Measurements from ENCODE around the gene TMEM237. TPM values are rescaled to one million over a fixed set of nuclear protein-coding genes. Genes with fewer than 3 reads are reported as not detected.
A peak's percentile ranks its signal among the peaks of the same experiment; 100 is the strongest.

Gene TMEM237
- total and polyA plus RNA-seq, 4 donors, result 1.2 to 5.2 (median 2.2) TPM

DNA sequence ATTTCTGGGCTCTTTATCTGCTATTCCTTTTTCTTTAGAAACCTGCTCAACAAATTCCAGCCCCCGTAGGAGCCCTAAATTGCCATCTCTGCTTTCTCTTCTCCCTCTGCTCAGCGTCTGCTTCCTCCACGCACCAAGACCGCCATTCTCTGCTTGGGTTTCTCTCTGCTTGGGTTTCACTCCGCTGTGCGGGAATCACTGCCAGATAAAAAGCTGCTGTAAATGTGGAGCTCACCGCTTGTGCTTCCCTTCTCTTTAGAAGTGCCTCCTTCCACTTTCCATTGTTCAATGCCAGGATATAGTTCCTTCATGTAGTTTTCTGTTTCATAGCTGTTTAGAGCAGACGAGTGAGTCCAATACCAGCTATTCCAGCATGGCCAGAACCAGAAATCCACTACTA is 45.9 kb downstream of the TMEM237 start:
- no peaks in the 10 kb centered on the region for H3K9me3 ChIP-seq (ENCODE audit: control insufficient read depth in 4 of 4, low read length in 3 of 4)
- H3K36me3 ChIP-seq (ENCODE audit: control insufficient read depth in 4 of 4, insufficient read depth in 3 of 4, low read depth in 1 of 4, low read length in 3 of 4), result no peaks in the 10 kb centered on the region
- H3K27ac ChIP-seq (ENCODE audit: low read depth in 1 of 2, low read length in 2 of 2), result no peak overlapping the region
- no peaks in the 10 kb centered on the region for H3K27me3 ChIP-seq (ENCODE audit: control insufficient read depth in 4 of 4, insufficient read depth in 4 of 4, low read length in 3 of 4)
- WGBS, result 72% methylated on average over 8 of the region's 8 CpGs
- no peak overlapping the region for H3K9ac ChIP-seq (ENCODE audit: low read depth in 1 of 2, low read length in 2 of 2)
- H3K4me1 ChIP-seq (ENCODE audit: control insufficient read depth in 4 of 4, insufficient read depth in 4 of 4, low read length in 3 of 4), result no peaks in the 10 kb centered on the region
- no peak overlapping the region for H3K4me3 ChIP-seq (ENCODE audit: low read depth in 1 of 3, low read length in 3 of 3)
- DNase-seq (ENCODE audit: low spot score), result no peak
- TF ChIP-seq HNF4A (conservative IDR thresholded peaks at IDR 0.05) (no peak), FOXA2 (IDR thresholded peaks at IDR 0.05) (no peak), YY1 (IDR thresholded peaks at IDR 0.05) (no peak), RXRA (IDR thresholded peaks at IDR 0.05) (no peak), TAF1 (conservative IDR thresholded peaks at IDR 0.05) (no peak), CTCF (IDR thresholded peaks at IDR 0.05; ENCODE audit: low read depth, low read length, missing input control) (no peak), GABPA (IDR thresholded peaks at IDR 0.05 in 1 of 2, conservative IDR thresholded peaks at IDR 0.05 in 1 of 2) (no peak), HNF4G (IDR thresholded peaks at IDR 0.05) (no peak), JUND (IDR thresholded peaks at IDR 0.05) (no peak), EGR1 (IDR thresholded peaks at IDR 0.05; ENCODE audit: low read depth in 2 of 2) (no peak), RAD21 (IDR thresholded peaks at IDR 0.05) (no peak), ZBTB33 (IDR thresholded peaks at IDR 0.05) (no peak), ATF3 (IDR thresholded peaks at IDR 0.05) (no peak), SP1 (IDR thresholded peaks at IDR 0.05) (no peak)
- TF ChIP-seq, protein P1, sequence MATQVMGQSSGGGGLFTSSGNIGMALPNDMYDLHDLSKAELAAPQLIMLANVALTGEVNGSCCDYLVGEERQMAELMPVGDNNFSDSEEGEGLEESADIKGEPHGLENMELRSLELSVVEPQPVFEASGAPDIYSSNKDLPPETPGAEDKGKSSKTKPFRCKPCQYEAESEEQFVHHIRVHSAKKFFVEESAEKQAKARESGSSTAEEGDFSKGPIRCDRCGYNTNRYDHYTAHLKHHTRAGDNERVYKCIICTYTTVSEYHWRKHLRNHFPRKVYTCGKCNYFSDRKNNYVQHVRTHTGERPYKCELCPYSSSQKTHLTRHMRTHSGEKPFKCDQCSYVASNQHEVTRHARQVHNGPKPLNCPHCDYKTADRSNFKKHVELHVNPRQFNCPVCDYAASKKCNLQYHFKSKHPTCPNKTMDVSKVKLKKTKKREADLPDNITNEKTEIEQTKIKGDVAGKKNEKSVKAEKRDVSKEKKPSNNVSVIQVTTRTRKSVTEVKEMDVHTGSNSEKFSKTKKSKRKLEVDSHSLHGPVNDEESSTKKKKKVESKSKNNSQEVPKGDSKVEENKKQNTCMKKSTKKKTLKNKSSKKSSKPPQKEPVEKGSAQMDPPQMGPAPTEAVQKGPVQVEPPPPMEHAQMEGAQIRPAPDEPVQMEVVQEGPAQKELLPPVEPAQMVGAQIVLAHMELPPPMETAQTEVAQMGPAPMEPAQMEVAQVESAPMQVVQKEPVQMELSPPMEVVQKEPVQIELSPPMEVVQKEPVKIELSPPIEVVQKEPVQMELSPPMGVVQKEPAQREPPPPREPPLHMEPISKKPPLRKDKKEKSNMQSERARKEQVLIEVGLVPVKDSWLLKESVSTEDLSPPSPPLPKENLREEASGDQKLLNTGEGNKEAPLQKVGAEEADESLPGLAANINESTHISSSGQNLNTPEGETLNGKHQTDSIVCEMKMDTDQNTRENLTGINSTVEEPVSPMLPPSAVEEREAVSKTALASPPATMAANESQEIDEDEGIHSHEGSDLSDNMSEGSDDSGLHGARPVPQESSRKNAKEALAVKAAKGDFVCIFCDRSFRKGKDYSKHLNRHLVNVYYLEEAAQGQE (IDR thresholded peaks at IDR 0.05), result no peak
- TF ChIP-seq, protein P2, sequence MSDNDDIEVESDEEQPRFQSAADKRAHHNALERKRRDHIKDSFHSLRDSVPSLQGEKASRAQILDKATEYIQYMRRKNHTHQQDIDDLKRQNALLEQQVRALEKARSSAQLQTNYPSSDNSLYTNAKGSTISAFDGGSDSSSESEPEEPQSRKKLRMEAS (IDR thresholded peaks at IDR 0.05), result no peak

DNA sequence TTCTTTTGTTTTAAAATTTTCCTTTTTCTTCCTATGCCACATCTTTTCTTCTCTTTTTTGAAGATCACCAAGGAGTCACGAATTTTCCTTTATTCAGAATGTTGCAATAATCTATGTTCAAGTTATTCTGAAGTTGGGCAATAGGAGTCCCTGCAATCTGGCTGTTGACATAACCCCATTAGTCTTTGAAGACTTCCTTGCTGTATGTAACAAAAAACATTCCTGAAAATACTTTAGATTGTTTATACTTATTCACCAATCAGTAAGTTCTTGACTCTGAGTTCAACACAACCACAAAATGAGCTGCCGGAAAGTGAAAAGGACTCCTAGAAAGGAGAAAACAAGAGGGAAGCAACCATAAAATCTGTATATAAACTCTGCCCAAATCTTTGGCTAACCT is 62.8 kb downstream of the TMEM237 start:
- H3K4me3 ChIP-seq (ENCODE audit: low read depth in 1 of 3, low read length in 3 of 3), result no peak overlapping the region
- TF ChIP-seq ZBTB33 (IDR thresholded peaks at IDR 0.05), result no peak
- peak in 1 of 2 donors; percentile 24 for TF ChIP-seq JUND (IDR thresholded peaks at IDR 0.05)
- TF ChIP-seq FOXA2 (IDR thresholded peaks at IDR 0.05), result peak; percentile 46
- no peak for TF ChIP-seq EGR1 (IDR thresholded peaks at IDR 0.05; ENCODE audit: low read depth in 2 of 2)
- TF ChIP-seq HNF4A (conservative IDR thresholded peaks at IDR 0.05), result peak; percentile 21 to 41
- TF ChIP-seq NR2F2 (IDR thresholded peaks at IDR 0.05), result no peak
- TF ChIP-seq SP1 (IDR thresholded peaks at IDR 0.05), result no peak
- TF ChIP-seq RXRA (IDR thresholded peaks at IDR 0.05), result peak; percentile 22 to 27
- no peak for TF ChIP-seq YY1 (IDR thresholded peaks at IDR 0.05)
- H3K9me3 ChIP-seq (ENCODE audit: control insufficient read depth in 4 of 4, low read length in 3 of 4), result no peaks in the 10 kb centered on the region
- H3K9ac ChIP-seq (ENCODE audit: low read depth in 1 of 2, low read length in 2 of 2), result no peak overlapping the region
- H3K27ac ChIP-seq (ENCODE audit: low read depth in 1 of 2, low read length in 2 of 2), result no peak overlapping the region
- 42% methylated on average over 2 of the region's 2 CpGs for WGBS
- peaks cover 0 to 6% (median 2%) of the 10 kb centered on the region in 4 donors for H3K4me1 ChIP-seq (ENCODE audit: control insufficient read depth in 4 of 4, insufficient read depth in 4 of 4, low read length in 3 of 4)
- no peak for DNase-seq (ENCODE audit: low spot score)
- H3K27me3 ChIP-seq (ENCODE audit: control insufficient read depth in 4 of 4, insufficient read depth in 4 of 4, low read length in 3 of 4), result no peaks in the 10 kb centered on the region
- no peaks in the 10 kb centered on the region for H3K36me3 ChIP-seq (ENCODE audit: control insufficient read depth in 4 of 4, insufficient read depth in 3 of 4, low read depth in 1 of 4, low read length in 3 of 4)

Data from liver (tissue), 9 donors.